SHP77 treated with DMSO at 0.1 percent for 48 hours (cell line): ENCODE measurements around the gene KRTAP5-10.
"Not testable (repeated sequence)": the region's sequence is repeated elsewhere in the genome, so short reads cannot be mapped to it uniquely, and the experiment has no call there.

Source experiments
- DNase-seq: peaks from one replicate; lab custom pipeline; 2025; lab: John Stamatoyannopoulos, UW

The KRTAP5-10 gene, protein sequence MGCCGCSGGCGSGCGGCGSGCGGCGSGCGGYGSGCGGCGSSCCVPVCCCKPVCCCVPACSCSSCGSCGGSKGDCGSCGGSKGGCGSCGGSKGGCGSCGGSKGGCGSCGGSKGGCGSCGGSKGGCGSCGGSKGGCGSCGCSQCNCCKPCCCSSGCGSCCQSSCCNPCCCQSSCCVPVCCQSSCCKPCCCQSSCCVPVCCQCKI

DNA sequence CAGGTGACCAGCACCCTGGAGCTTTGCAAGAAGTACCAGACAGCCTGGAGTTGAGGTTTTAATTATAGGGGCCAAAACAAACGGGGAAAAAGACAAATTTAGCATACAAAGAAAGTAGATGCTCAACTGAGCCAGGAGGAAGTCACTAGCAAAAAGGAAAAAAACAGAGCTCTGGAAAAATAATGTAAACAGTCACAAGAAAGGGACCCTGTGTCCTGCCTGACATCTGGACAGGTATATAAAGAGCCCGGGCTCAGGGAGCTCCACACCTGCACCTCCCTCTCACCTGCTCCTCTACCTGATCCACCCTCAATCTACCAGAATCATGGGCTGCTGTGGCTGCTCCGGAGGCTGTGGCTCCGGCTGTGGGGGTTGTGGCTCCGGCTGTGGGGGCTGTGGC, at the start of gene KRTAP5-10:
KRTAP5-10 (plus strand) TSS at position 301 of the 400 bp plus-strand sequence; CDS start at position 326, 25 bp downstream.
- DNase-seq: no peak

- no peak for DNase-seq
These were observed 46.6 kb upstream of the KRTAP5-10 start for GRCh38 chr11:71518506-71519471.

DNA sequence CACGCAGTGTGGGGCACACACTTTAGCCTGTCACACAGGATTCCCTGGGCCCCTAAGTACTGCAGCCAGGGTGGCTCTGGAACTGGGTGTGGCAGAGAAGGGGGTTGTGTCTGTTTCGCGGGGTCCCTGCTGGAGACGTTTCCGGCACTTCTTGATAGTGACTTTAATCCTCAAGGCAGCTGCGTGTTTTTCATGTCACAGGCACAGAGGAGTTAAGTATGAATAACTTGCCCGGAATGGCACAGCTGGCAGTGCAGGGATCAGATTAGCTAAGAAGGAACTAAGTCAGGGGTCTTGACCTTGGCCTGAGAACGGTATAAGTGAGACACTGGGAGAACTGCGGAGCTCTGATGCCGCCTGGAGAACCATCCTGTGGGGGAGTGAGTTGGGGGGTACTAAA, 45.8 kb upstream of the KRTAP5-10 start:
- no peak for DNase-seq

- no peak for DNase-seq
These were observed 40.0 kb upstream of the KRTAP5-10 start for GRCh38 chr11:71525188-71525937.

- DNase-seq: no peak
These were observed 39.3 kb upstream of the KRTAP5-10 start for GRCh38 chr11:71525938-71526495.

GRCh38 chr11:71526796-71527575, 38.4 kb upstream of the KRTAP5-10 start, which contains the start of gene KRTAP5-7:
Gene KRTAP5-7, plus strand, starts transcription at chr11:71527267. Its CDS starts 34 bp downstream, at chr11:71527301.
- not testable (repeated sequence) for DNase-seq

DNA sequence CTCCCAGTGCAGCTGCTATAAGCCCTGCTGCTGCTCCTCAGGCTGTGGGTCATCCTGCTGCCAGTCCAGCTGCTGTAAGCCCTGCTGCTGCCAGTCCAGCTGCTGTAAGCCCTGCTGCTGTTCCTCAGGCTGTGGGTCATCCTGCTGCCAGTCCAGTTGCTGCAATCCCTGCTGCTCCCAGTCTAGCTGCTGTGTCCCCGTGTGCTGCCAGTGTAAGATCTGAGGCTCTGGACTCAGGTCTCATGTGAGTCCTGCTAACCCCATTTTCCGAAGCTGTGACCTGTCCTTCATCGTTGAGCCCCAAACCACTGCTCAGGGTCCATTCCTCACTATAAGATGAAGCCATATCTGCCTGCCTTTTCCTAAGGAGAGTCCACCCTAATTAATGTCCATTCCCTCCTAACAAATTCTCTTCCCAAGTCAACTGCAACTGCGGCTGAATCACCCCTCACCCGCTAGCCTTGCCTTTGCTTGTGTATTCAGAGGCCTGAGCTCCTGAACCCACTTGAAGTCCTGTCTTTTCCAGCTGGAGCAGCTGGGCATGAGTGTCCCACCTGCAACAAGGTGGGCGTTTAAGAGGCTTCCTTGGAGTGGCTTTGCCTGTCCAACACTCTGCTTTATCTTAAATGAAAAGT, 37.7 kb upstream of the KRTAP5-10 start:
- DNase-seq: no peak

DNA sequence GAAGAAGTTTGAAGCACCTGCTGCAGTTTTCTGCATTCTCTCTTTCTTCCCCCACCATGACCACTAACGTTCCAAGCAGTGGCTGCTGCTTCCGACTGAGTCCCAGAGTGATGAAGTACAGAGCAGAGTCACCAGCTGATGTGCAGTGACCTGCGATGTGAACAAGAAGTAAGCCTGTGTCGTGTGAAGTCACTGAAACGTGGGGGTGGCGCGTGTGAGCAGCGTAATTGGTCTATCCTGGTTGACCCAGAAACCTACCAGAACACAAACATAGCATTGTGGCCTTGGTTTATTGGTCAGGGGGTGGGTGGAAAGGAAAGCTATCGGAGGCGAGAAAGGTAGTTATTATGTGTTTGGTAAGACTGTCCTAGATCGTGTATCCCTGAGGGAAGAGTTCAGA, 34.8 kb upstream of the KRTAP5-10 start:
- no peak for DNase-seq

DNA sequence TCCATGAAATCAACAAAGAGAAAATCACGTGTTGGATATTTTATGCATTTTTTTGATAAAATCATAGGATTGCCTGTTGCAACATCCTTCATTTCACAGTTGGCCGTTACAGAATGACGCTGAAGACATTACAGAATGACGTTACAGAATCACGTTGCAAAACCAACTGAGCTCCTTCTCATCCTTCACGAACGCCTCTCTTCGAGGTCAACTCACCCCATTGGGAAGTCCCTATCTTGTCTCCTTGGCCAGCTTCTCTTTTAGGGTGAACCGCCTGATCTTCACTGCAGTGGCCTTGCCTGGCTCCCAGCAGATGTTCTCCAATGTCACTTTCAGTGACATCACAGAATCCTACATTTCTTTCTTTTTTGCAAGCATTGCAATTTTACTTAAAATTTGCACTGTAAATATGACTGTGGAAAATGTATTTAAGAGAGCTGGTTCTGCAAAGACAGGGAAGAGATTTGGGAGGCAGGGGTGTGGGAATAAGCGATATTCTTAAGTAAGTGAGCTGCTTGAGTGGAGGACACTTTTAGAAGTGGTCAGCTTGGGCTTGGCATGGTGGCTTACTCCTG, 33.2 kb upstream of the KRTAP5-10 start:
- DNase-seq: no peak

DNA sequence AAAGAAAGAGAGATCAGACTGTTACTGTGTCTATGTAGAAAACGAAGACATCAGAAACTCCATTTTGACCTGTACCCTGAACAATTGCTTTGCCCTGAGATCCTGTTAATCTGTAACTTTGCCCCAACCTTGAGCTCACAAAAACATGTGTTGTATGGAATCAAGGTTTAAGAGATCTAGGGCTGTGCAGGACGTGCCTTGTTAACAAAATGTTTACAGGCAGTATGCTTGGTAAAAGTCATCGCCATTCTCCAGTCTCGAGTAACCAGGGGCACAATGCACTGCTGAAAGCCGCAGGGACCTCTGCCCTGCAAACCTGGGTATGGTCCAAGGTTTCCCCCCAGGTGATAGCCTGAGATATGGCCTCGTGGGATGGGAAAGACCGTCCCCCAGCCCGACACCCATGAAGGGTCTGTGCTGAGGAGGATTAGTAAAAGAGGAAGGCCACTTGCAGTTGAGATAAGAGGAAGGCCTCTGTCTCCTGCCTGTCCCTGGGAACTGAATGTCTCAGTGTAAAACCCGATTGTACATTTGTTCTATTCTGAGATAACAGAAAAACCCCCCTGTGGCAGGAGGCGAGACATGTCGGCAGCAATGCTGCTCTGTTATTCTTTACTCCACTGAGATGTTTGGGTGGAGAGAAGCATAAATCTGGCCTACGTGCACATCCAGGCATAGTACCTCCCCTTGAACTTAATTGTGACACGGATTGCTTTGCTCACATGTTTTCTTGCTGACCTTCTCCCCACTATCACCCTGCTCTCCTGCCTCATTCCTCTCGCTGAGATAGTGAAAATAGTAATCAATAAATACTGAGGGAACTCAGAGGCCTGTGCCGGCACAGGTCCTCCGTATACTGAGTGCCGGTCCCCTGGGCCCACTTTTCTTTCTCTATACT, 30.4 kb upstream of the KRTAP5-10 start:
- DNase-seq: not testable (repeated sequence)

DNA sequence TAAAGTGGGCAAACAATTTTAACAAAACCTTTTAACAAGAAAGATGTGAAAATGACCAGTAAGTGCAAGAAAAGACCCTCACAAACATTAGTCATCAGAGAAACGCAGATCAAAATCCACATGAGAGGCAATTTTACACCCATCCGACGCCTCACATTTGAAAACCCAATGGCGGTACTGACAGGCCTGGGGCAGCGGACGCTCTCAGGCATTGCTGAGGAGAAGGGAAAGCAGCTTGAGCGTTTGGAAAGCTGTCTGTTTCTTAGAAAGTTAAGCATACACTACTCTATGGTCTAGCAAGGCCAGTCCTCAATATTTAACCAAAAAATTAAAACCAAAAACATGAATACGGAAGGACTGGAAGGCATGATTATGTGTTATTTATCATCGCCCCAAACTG, 29.5 kb upstream of the KRTAP5-10 start:
- no peak for DNase-seq

- no peak for DNase-seq
These were observed 27.8 kb upstream of the KRTAP5-10 start for GRCh38 chr11:71537537-71537936.

- DNase-seq: not testable (repeated sequence)
These were observed 27.2 kb upstream of the KRTAP5-10 start, which contains the start of gene KRTAP5-8 for GRCh38 chr11:71537977-71538665. Gene KRTAP5-8, plus strand, starts transcription at chr11:71538025. Its CDS starts 31 bp downstream, at chr11:71538056.

GRCh38 chr11:71538666-71538990, 26.7 kb upstream of the KRTAP5-10 start:
- no peak for DNase-seq

- no peak for DNase-seq
These were observed 26.3 kb upstream of the KRTAP5-10 start for GRCh38 chr11:71539017-71539416.

- not testable (repeated sequence) for DNase-seq
These were observed 25.4 kb upstream of the KRTAP5-10 start for GRCh38 chr11:71539971-71540370.

GRCh38 chr11:71540521-71541304, 24.6 kb upstream of the KRTAP5-10 start:
- DNase-seq: not testable (repeated sequence)

GRCh38 chr11:71542382-71542781, 23.0 kb upstream of the KRTAP5-10 start:
- no peak for DNase-seq
